NOMO-1 treated with dmso at 0.1 percent for 144 hours (cell line): ENCODE results near the gene RNASEH2A.
A peak's percentile ranks its signal among the peaks of the same experiment; 100 is the strongest.

Experiments
- DNase-seq: peaks from one replicate; lab custom pipeline; 2025; ENCODE audit not compliant: unreplicated experiment; lab: John Stamatoyannopoulos, UW

Gene RNASEH2A

DNA sequence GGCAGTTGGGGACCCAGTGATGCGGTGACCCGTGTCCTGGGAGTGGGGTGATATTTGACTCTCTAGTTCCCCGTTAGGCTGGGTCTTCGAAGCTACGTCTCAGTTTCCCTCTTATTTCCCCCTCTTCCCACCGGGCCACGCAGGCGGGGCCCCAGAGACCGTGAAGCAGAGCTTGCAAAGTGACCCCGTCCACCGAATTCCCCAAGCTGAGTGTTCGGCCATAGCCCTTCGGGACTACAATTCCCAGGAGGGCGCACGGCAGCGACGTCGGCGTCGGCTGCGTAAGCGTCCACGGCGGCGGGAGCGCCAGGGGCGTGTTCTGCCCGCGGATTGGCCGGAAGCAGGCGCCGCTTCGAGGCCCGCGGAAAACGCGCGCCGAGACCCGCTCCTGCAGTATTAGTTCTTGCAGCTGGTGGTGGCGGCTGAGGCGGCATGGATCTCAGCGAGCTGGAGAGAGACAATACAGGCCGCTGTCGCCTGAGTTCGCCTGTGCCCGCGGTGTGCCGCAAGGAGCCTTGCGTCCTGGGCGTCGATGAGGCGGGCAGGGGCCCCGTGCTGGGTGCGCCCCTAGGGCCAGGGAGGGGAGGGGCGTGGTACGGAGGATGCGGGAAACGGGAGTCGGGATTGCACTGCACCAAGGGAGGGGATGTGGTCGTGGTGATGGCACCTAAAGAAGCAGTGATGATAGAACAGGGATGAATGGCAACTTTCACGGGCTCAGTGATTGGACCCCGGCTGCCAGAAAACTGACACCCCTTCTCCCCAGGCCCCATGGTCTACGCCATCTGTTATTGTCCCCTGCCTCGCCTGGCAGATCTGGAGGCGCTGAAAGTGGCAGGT, at the start of gene RNASEH2A:
Gene RNASEH2A (plus strand): TSS at position 343 of the 840 bp plus-strand sequence. CDS start 90 bp downstream, at position 433.
- peak; percentile 90 for DNase-seq

DNA sequence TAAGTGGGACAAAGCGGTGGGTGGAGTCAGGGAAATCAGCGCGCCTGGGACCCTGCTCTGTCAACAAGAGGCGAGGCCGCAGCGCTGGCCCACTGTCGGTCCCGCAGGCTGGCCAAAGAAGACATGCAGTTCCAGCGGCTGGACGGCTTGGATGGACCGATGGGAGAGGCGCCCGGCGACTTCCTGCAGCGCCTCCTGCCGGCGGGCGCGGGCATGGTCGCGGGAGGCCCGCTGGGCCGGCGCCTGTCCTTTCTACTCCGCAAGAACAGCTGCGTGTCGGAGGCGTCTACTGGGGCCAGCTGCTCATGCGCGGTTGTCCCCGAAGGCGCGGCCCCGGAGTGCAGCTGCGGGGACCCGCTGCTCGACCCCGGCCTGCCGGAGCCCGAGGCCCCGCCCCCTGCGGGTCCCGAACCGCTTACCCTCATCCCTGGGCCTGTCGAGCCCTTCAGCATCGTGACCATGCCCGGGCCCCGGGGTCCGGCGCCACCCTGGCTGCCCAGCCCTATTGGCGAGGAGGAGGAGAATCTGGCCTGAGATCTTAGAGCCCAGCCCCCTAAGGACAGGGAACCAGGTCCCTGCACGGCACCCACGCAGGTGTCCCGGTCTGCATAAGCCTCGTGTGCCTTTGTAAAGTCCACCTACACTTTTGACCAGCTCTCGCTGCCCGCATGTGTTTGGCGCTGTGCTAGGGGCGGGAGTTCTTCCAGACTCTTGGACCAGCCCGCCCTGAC, 48.7 kb upstream of the RNASEH2A start:
- peak; percentile 23 for DNase-seq

DNA sequence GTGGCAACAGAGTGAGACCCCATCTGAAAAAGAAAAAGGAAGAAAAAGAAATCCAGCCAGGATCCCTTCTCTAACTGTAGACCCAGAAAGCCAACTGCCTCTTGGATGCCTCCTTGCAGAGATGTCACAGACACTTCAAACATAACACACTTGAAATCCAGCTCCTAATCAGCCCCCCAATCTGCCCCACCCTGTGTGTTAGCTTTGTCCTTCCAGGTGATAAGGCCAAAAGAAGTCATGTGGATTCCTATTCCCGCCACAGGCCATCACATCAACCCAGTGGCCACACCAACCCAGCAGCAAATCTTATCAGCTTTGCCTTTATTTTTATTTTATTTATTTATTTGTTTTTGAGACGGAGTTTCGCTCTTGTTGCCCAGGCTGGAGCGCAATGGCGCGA, 46.7 kb upstream of the RNASEH2A start:
- DNase-seq = no peak

DNA sequence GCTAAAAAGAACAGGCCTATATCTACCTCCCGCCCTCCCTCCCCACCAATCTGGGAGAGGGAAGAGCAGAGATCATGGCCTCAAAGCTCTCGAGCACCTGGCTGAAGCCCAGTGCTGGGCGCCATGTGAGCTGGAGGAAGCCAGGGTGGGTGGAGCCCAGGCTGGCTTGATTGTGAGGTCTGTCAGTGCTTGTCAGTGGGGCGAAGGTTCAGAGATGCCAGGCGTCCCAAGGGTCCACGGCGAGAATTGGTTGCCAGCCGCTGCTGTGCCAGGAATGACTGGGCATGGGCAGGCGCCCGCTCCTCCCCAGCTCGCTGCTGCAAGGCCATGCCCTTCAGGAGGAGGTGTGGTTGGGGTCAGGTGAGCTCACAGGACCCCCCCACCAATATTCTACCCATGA, 43.3 kb upstream of the RNASEH2A start:
- no peak for DNase-seq

DNA sequence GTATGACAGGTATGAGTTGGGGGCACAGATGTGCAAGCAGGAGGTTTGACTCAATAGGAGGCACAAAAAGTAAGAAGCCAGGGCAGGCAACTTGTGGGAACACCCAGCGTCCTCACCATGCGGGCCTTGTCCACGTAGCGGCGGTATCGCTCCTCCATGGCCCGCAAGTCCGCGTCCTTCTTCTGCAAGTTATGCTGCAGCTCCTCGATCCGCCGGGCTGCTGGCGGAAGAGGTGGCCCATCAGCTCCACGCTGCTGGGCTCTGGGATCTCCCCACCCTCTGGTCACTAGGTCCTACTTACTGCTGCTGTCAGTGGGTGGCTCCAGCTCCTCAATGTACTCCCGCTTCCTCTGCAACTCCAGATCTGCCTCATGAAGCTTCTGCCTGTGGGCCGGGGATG, 41.7 kb upstream of the RNASEH2A start:
- DNase-seq = no peak

DNA sequence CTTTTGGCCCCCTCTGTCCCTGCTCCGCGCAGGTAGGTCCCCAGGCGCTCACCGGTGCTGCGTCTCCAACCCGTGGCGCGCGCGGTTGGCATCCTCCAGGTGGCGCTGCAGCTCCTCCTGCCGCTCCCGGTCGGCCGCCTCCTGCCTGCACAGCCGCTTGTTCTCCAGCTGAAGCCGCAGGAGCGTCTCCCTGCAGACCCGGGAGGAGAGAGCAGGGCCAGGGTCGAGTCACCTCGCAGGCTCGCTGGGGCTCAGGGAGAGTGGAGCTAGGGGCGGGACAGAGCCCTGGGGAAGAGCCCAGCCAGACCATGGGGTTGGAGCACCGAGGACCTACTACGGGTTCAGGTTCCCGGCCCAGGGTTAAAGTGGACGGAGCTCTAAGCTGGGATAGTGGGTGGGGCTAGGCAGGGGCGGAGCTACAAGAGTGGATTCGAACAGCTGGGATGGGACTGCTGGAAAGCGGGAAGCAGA, 40.3 kb upstream of the RNASEH2A start:
- no peak for DNase-seq

DNA sequence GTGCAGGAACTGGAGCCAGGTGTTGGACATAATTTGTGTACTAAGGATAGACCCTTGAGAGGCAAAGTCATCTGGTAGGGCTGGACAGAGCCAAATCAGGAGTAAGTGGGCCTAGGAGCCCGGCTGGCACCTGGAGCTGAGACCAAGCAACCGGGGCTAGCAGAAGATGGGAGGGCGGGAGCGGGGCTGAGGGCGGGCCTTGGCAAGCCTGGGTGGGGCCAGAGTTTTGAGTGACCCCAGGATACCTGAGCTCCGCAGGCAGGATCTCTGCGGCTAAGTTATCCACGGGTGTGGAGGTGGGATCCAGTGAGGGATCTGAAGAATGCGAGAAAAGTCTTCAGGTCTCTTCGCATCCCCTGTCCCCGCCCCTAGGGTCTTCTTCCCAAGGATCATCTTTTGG, 39.2 kb upstream of the RNASEH2A start:
- no peak for DNase-seq

DNA sequence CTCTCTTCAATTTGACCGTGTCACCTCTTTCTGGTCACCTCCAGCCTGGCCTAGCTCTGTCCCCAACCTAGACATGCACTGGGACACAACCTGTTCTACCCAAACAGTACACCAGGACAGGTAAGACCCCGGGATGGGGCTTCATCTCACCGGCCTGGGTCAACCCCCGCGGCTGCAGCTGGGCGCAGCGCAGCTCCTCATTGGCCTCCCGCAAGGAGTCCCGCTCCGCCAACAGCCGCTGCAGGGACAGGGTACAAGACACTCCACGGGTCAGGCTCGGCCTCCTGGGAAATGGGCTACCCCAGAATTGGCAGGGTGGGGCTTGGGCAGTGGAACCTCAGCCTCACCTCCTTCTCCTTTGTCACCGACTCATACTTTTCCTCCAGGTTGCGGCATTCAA, 38.7 kb upstream of the RNASEH2A start:
- no peak for DNase-seq

DNA sequence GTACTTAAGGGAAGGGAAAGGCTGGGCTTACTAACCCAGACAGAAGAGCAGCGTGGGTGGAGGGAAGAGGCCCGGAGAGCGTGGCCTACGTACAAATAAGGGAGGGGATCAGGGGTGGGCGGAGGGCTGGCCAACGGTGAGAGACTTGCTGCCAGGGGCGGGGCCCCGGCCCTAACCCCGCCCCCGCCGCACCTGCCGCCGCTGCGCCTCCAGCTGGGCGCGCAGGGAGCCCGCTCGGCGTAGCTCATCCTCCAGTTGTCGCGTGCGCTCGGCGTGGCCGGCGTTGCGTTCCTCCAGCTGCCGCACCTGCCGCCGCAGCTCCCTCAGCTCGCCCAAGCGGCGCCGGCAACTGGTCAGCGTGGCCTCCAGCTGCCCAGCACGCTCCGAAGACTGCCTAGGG, 36.7 kb upstream of the RNASEH2A start:
- DNase-seq = no peak

DNA sequence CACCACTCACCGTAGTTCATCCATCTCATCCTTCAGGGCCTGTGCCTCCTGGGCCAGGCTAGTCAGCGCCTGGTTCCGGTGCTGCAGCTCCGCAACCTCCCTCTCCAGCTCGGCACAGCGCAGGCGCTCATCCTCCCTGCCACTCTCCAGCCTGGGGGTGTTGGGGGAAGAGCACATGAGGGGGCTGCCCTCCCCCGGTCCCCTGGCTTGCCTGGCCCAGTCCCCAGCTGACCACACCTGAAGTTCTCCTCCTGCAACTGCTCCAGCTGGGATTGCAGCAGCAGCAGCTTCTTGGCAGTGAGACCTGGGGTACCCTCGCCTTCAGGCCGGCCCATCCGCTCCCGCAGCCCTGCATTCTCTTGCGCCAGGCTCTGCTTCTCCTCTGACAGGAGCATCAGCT, 35.5 kb upstream of the RNASEH2A start:
- no peak for DNase-seq

DNA sequence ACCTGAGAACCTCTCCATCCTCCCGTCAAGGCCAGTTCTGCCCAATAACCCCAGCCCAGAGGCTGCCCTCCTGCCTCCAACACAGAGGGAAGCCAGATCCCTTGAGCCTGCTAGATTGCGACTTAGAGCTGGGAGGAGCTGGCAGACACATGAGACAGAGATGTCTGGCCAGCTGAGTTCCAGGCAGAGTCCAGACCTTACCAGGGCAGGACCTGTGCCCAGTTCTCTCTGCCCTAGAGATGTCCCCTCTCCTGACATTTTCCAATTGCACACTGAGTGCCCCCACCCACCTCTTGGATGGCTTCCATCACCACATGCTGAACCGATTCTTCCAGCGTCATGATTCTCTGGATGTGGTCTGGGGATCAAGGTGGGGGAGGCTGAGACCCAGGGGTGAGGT, 34.1 kb upstream of the RNASEH2A start:
- no peak for DNase-seq

DNA sequence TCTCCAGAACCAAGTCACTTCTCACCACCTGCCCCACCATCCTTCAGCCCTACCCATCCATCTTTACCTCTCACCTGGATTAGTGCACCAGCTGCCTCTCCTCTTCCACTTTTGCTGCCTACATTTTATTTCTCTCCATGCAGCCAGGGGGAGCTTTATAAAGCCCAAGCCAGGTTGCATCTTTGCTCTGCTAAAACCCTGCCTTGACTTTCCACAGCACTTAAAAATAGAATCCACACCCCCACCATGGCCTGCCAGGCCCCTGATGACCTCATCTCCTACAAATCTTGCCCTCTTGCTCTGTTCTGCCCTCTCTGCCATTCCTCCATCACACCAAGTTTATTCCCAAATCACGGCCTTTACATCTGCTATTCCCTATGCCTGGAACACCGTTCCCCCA, 32.8 kb upstream of the RNASEH2A start:
- no peak for DNase-seq

DNA sequence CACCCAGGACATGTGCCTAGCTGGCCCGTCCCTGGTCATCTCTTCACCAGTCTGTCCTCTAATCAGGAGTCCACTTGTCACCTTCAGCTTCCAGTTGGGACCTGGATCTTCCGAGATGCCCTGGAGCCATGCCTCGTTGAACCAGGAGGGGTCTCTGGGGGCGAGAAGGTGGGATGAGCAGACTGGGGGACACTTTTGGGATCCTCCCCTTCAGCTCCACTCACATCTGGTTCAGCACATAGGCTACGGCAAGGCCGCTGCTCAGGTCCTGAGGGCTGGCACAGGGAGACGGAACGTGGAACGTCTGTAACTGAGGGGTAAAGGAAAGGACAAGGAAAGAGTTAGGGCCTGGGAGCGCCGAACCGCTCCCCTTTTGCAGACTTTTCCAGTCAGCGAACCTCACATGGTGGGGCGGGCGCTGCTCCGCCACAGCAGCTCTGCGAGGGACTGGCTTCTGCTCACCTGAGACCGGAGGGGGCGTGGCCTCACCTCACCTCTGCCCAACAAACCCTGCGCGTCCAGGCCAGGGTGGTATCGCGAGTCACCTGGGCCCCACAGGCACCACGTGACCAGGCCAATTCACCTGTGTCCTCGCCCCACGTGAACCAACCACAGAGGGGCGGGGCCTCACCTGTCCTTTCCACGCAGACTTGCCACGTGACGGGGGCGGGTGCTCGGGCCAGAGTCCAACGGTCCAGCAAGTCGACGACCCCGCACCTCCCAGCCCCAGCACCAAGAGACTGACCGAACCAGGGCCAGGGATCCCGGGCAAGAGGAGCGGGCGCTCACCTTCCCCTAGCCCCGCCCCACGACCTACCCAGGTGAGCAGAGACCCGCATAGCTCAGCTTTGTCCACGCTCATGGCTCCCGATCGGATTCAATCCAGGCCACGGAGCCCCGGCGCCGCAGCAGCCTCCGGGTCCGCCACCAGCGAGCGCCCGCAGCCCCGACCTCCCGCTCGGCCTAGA, 31.5 kb upstream of the RNASEH2A start, which contains the start of gene HOOK2:
Gene HOOK2 (minus strand): TSS at position 965 of the 968 bp plus-strand sequence. CDS start 103 bp downstream, at position 862.
- DNase-seq = no peak

DNA sequence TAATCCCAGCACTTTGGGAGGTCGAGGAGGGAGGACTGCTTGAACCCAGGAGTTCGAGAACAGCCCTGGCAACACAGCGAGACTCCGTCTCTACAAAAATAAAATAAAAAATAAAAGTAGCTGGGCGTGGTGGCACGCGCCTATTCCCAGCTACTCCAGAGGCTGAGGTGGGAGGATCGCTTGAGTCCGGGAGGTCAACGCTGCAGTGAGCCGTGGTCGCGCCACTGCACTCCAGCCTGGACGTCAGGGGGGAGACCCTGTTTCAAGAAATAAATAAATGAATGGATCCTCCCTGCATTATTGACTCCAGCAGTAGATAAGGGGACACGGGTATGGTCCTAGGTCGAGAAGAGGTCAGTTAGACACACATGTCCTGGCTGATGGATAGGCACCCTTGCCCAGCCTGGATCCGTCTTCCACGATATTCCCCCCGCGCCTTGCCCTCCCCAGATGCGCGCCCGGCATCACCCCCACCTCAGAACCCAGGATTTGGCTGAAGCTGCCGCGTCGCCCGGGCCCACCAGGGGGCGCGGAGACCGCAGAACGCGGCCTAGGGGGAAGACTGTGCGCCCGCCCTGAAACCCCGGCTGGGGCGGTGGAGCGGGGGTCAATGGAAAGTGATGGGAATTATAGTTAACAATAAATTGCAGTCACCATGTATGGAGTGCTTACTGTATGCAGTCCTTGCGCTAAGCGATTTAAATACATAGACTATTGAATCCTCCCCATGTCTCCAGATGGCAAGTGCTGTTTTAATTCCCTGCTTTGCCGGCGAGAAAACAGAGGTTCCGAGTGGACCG, 29.0 kb upstream of the RNASEH2A start:
- DNase-seq = peak; percentile 70

DNA sequence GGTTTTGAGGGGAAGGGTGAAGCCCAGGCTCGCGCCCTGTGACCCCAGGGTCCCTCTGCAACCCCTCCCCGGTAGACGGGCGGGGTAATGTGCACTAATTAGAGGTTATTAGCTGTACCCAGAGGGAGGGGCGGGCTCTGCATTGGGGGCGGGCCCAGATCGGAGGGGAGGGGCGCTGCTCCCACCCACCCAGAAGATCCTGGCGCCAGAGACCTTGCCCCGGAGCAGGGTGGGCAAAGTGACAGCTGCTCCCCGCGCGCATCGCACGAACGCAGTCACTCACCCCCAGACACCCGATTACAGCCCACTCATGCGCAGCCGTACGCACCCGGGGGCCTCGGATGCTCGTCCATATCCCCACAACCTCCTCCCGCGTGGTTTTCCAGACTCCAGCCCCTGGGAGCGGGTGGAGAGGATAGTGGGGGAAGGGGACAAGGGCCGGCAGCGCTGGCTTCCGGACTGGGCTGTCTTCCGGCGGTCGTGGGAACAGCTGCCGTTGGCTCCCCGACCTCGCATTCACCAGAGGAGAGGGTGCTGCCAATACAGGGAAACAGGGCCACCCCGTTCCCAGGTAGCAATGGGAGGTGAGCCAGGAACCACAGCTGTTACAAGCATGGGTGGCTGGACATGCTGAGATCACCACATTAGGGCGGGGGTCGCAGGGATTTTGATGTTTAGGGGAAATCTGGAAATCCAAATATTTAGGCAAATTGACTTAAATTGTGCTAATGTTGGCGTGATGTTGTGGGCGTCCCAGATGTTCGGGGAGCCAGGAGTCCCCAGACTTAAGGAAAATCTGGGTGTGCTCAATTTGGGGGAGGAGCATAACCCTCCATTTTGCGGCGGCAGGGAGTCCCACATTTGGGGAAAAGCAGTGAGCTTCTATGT, 28.1 kb upstream of the RNASEH2A start:
- DNase-seq = no peak

DNA sequence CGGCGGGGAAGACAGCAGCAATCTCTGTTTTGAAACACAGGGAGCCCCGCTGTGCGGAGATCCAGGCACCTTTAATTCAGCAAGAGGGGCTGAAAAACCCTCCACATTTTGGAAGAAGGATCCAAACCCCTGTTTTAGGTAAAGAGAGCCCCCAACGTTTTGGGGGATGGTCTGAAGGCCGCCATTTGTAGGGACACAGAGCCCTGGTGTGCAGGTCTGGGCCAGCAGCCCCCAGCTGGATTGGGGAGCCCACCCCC, 27.6 kb upstream of the RNASEH2A start:
- no peak for DNase-seq

DNA sequence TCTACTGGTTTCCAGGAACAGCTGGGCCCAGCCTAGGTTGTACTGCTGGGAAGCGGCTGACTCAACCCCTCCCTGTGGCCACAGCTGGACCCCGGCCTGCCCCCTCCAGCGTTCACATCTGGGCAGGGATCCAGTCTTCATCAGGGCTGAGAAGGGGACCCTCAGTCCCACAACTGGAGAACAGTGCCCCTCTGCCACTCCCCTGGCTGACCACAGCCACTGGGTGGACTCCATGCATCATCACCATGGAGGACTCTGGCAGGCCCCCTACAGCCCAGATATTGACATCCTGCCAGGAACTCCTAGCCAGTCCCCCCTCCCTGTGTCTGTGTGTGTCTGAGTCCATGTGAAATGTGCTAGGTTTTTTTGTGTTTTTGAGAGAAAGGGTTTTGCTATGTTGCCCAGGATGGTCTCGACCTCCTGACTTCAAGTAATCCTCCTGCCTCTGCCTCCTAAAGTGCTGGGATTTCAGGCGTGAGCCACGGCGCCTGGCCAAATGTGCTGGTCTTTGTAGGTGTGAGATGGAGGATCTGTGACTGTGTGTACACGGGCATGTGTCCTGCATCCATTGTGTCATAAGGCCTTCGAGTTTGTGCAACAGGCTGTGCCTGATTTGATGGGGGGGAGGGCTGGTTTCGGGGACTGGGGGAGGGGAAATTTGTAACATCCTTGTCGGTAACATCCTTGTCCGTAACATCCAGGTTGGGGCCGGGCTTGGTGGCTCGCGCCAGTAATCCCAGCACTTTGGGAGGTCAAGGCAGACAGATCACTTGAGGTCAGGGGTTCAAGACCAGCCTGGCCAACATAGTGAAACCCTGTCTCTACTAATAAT, 27.0 kb upstream of the RNASEH2A start:
- no peak for DNase-seq

DNA sequence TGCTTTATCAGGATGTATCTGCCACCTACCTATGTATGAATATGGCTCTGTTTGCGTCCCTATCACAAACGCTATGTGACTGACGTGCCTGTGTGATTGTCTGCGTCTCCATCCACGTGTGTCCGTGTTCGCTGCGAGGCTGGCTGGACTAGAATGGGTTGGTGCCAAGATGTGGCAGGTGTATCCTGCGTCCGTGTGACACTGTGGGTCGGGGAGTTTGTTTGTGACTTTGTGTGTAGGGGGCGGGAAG, 24.3 kb upstream of the RNASEH2A start:
- DNase-seq = no peak
